Aorta (tissue), 5 donors: ENCODE measurements around the gene CLEC9A. TPM values are rescaled to one million over a fixed set of nuclear protein-coding genes. Genes with fewer than 3 reads are reported as not detected.
A peak's percentile ranks its signal among the peaks of the same experiment; 100 is the strongest.

Source experiments
- ATAC-seq: fragments of 200-7000 bp; cut with Tn5 transposase; one replicate; pipeline ENCODE4 v1.9.1; 2022; ENCODE audit warnings: moderate library complexity; ENCODE audit not compliant: low FRiP score
- DNase-seq, 2 donors: peaks; one replicate each; pipeline ENCODE4 v3.0.0-alpha.2; 2020
- H3K27ac ChIP-seq, 2 donors: one replicate each; pipeline ENCODE4 v1.5.1; 2013; ENCODE audit warnings: low read length in 2 of 2, mild to moderate bottlenecking in 2 of 2, moderate library complexity in 2 of 2, control low read depth in 1 of 2, inconsistent platforms in 1 of 2, low read depth in 1 of 2
- H3K27me3 ChIP-seq, 2 donors: one replicate each; pipeline ENCODE4 v1.6.1; 2013; ENCODE audit warnings: control low read depth in 1 of 2, low read length in 1 of 2, mild to moderate bottlenecking in 1 of 2, moderate library complexity in 1 of 2; ENCODE audit not compliant: insufficient read depth in 2 of 2, control insufficient read depth in 1 of 2
- H3K36me3 ChIP-seq, 2 donors: one replicate each; pipeline ENCODE4 v1.6.1; 2013; ENCODE audit warnings: control low read depth in 1 of 2, low read length in 1 of 2, mild to moderate bottlenecking in 1 of 2; ENCODE audit not compliant: insufficient read depth in 2 of 2, control insufficient read depth in 1 of 2
- H3K4me1 ChIP-seq, 2 donors: one replicate each; pipeline ENCODE4 v1.6.1; 2013; ENCODE audit warnings: low read length in 2 of 2, control low read depth in 1 of 2, mild to moderate bottlenecking in 1 of 2, moderate library complexity in 1 of 2; ENCODE audit not compliant: insufficient read depth in 2 of 2, control insufficient read depth in 1 of 2
- H3K4me3 ChIP-seq, 2 donors: one replicate each; pipeline ENCODE4 v1.5.1; 2013; ENCODE audit warnings: low read length in 2 of 2, control low read depth in 1 of 2, mild to moderate bottlenecking in 1 of 2
- H3K9me3 ChIP-seq: one replicate; pipeline ENCODE4 v1.6.1; 2013; ENCODE audit warnings: mild to moderate bottlenecking, low read length; ENCODE audit not compliant: control insufficient read depth
- WGBS, 2 donors: extraction: QIAGEN DNeasy Blood & Tissue Kit; methylation state at CpG; one replicate each; pipeline ENCODE4 v1.1.7; 2013; 5-methylcytosine and 5-hydroxymethylcytosine counted together
- intact Hi-C, 2 donors: fragments of 100-400 bp; cut with DNase I; formaldehyde crosslinking; loops; one replicate each; pipeline versions ENCODE4 v1.14.2 to v1.15.0; 2022
- polyA plus RNA-seq, 2 donors: library from polyadenylated mRNA; stranded (reverse); fragments of 200-250 nt; gene quantifications; one replicate each; pipeline ENCODE4 v1.2.3, GENCODE V29; 2013
- total RNA-seq, 2 donors: library from RNA; stranded (reverse); fragmentation: NEBNext Ultra II Directional; extraction: Animal tissue kit (Norgen Biotek cat#: 25700); gene quantifications; one replicate each; pipeline ENCODE4 v1.2.1, GENCODE V29; 2021
- donor health status: healthy with polysubstance abuse.
- donor health status: Bipolar disorder and iron deficiency.
- donor health status: DM: no; HTN: no; CAD: no.
- donor health status: DM: no; HTN: no; CAD: no.
- donor health status: DM: yes; HTN: yes; CAD: no.

Gene CLEC9A
- total and polyA plus RNA-seq, 4 donors, result 0.26 to 0.42 TPM; not detected in 2

- H3K4me3 ChIP-seq, result no peak overlapping the region
- WGBS, 2 donors, result 91 to 92% methylated on average over 4 of the region's 4 CpGs
- no peak for ATAC-seq
- no peak overlapping the region for H3K27ac ChIP-seq
- intact Hi-C loops, result no loop called here
- H3K4me1 ChIP-seq, result no peaks in the 10 kb centered on the region
- DNase-seq, result no peak
- no peaks in the 10 kb centered on the region for H3K36me3 ChIP-seq
- H3K9me3 ChIP-seq, result no peaks in the 10 kb centered on the region
- no peaks in the 10 kb centered on the region for H3K27me3 ChIP-seq
Measured at GRCh38 chr12:10070380-10070779, 39.9 kb downstream of the CLEC9A start.

GRCh38 chr12:10072131-10072530 is 41.6 kb downstream of the CLEC9A start:
- no peak overlapping the region for H3K4me3 ChIP-seq
- ATAC-seq (no peak), DNase-seq (no peak)
- H3K36me3 ChIP-seq, result no peaks in the 10 kb centered on the region
- no peaks in the 10 kb centered on the region for H3K27me3 ChIP-seq
- no peaks in the 10 kb centered on the region for H3K4me1 ChIP-seq
- WGBS, 2 donors, result 88 to 89% methylated on average over 2 of the region's 2 CpGs
- intact Hi-C loops, result no loop called here
- no peaks in the 10 kb centered on the region for H3K9me3 ChIP-seq
- no peak overlapping the region for H3K27ac ChIP-seq

GRCh38 chr12:10073261-10073660 is 42.8 kb downstream of the CLEC9A start:
- Histone ChIP-seq H3K36me3 (no peaks in the 10 kb centered on the region), H3K27me3 (no peaks in the 10 kb centered on the region), H3K4me1 (no peaks in the 10 kb centered on the region), H3K9me3 (no peaks in the 10 kb centered on the region), H3K4me3 (no peak overlapping the region), H3K27ac (no peak overlapping the region)
- DNase-seq (no peak), ATAC-seq (no peak)
- WGBS, 2 donors, result 72 to 82% methylated on average over 5 of the region's 5 CpGs
- intact Hi-C loops, result no loop called here

- no peak for DNase-seq
- no peak overlapping the region for H3K27ac ChIP-seq
Measured at GRCh38 chr12:10075451-10075850, 45.0 kb downstream of the CLEC9A start.

GRCh38 chr12:10082117-10082874 is 51.8 kb downstream of the CLEC9A start:
- DNase-seq (peak in 1 of 2 donors; percentile 37), ATAC-seq (no peak)
- Histone ChIP-seq H3K27me3 (no peaks in the 10 kb centered on the region), H3K4me1 (no peaks in the 10 kb centered on the region), H3K9me3 (peaks cover 6% of the 10 kb centered on the region), H3K36me3 (no peaks in the 10 kb centered on the region), H3K27ac (no peak overlapping the region), H3K4me3 (no peak overlapping the region)
- intact Hi-C loops, result no loop called here
- WGBS, 2 donors, result 74 to 79% methylated on average over 5 of the region's 5 CpGs

More at GRCh38 chr12:10075451-10075850, 45.0 kb downstream of the CLEC9A start:
- H3K9me3 ChIP-seq, result peaks cover 1% of the 10 kb centered on the region
- H3K4me1 ChIP-seq, result no peaks in the 10 kb centered on the region
- ATAC-seq, result no peak
- intact Hi-C loops, result no loop called here
- no peaks in the 10 kb centered on the region for H3K27me3 ChIP-seq
- no peak overlapping the region for H3K4me3 ChIP-seq
- no peaks in the 10 kb centered on the region for H3K36me3 ChIP-seq

GRCh38 chr12:10084733-10085132 is 54.3 kb downstream of the CLEC9A start:
- 84% methylated on average over 5 to 6 of the region's 6 CpGs for WGBS, 2 donors
- ATAC-seq (no peak), DNase-seq (no peak)
- Histone ChIP-seq H3K36me3 (no peaks in the 10 kb centered on the region), H3K27ac (no peak overlapping the region), H3K27me3 (no peaks in the 10 kb centered on the region), H3K4me3 (no peak overlapping the region), H3K4me1 (no peaks in the 10 kb centered on the region), H3K9me3 (peaks cover 4% of the 10 kb centered on the region)
- intact Hi-C loops, result no loop called here

- Histone ChIP-seq H3K36me3 (no peaks in the 10 kb centered on the region), H3K27me3 (no peaks in the 10 kb centered on the region), H3K27ac (no peak overlapping the region), H3K4me1 (no peaks in the 10 kb centered on the region), H3K4me3 (no peak overlapping the region), H3K9me3 (peaks cover 4% of the 10 kb centered on the region)
- ATAC-seq (no peak), DNase-seq (no peak)
- WGBS, 2 donors, result 85 to 90% methylated on average over 3 of the region's 3 CpGs
- intact Hi-C loops, result no loop called here
Measured at GRCh38 chr12:10086387-10086786, 55.9 kb downstream of the CLEC9A start.

GRCh38 chr12:10088031-10088430 is 57.5 kb downstream of the CLEC9A start:
- no peak overlapping the region for H3K27ac ChIP-seq
- peaks cover 2% of the 10 kb centered on the region for H3K9me3 ChIP-seq
- ATAC-seq, result no peak
- H3K4me3 ChIP-seq, result no peak overlapping the region
- intact Hi-C loops, result no loop called here
- no peak for DNase-seq
- H3K27me3 ChIP-seq, result no peaks in the 10 kb centered on the region
- no peaks in the 10 kb centered on the region for H3K4me1 ChIP-seq
- H3K36me3 ChIP-seq, result no peaks in the 10 kb centered on the region
